MM.1S (cell line): Measurements from ENCODE around the gene DAAM2.

Experiments used
- DNase-seq: peaks from one replicate; pipeline ENCODE4 v3.0.0-alpha.2; 2015
- H2AFZ ChIP-seq: fragments of 300-600 bp; sonication (generic); 2 replicates; pipeline ENCODE4 v1.6.0; 2016; ENCODE audit warnings: antibody characterized with exemption, low read length
- H3F3A ChIP-seq: fragments of 300-600 bp; sonication (generic); 2 replicates; pipeline ENCODE4 v1.6.1; 2016; ENCODE audit warnings: mild to moderate bottlenecking, antibody characterized with exemption, low read length, moderate library complexity, mixed read lengths; ENCODE audit not compliant: insufficient read depth
- H3K27ac ChIP-seq: fragments of 300-600 bp; sonication (generic); 2 replicates; pipeline ENCODE4 v1.5.1; 2016; ENCODE audit warnings: mild to moderate bottlenecking, low read length
- H3K27me3 ChIP-seq: fragments of 300-600 bp; sonication (generic); replicated peaks from 2 replicates; pipeline ENCODE4 v1.6.0; 2016; ENCODE audit warnings: low read length; ENCODE audit not compliant: insufficient read depth
- H3K36me3 ChIP-seq: fragments of 300-600 bp; sonication (generic); replicated peaks from 2 replicates; pipeline ENCODE4 v1.6.1; 2016; ENCODE audit warnings: mild to moderate bottlenecking, low read length, mixed read lengths; ENCODE audit not compliant: insufficient read depth
- H3K4me1 ChIP-seq: fragments of 300-600 bp; sonication (generic); 2 replicates; pipeline ENCODE4 v1.6.1; 2016; ENCODE audit warnings: low read length, mixed read lengths
- H3K4me2 ChIP-seq: fragments of 300-600 bp; sonication (generic); 2 replicates; pipeline ENCODE4 v1.6.0; 2016; ENCODE audit warnings: low read depth, low read length
- H3K4me3 ChIP-seq: fragments of 300-600 bp; sonication (generic); 2 replicates; pipeline ENCODE4 v1.5.1; 2016; ENCODE audit warnings: low read length, mixed read lengths
- H3K79me2 ChIP-seq: fragments of 300-600 bp; sonication (generic); 2 replicates; pipeline ENCODE4 v1.6.1; 2016; ENCODE audit warnings: mixed run types, low read length, mixed read lengths
- H3K9ac ChIP-seq: fragments of 300-600 bp; sonication (generic); 2 replicates; pipeline ENCODE4 v1.6.1; 2016; ENCODE audit warnings: low read length, mixed read lengths
- H3K9me2 ChIP-seq: fragments of 300-600 bp; sonication (generic); replicated peaks from 2 replicates; pipeline ENCODE4 v1.6.1; 2016; ENCODE audit warnings: mild to moderate bottlenecking, low read length, mixed read lengths; ENCODE audit not compliant: insufficient read depth
- H3K9me3 ChIP-seq: fragments of 300-600 bp; sonication (generic); replicated peaks from 2 replicates; pipeline ENCODE4 v1.6.1; 2016; ENCODE audit warnings: mild to moderate bottlenecking, low read length, mixed read lengths; ENCODE audit not compliant: insufficient read depth
- H4K20me1 ChIP-seq: fragments of 300-600 bp; sonication (generic); 2 replicates; pipeline ENCODE4 v1.6.1; 2016; ENCODE audit warnings: mild to moderate bottlenecking, low read length, moderate library complexity, mixed read lengths; ENCODE audit not compliant: insufficient read depth
- EZH2 ChIP-seq: fragments of 300-600 bp; sonication (generic); optimal IDR thresholded peaks from 2 replicates; pipeline ENCODE3; 2017; ENCODE audit warnings: low read depth, mild to moderate bottlenecking, antibody characterized with exemption, low read length, mixed read lengths
- EZH2phosphoT487 ChIP-seq: fragments of 300-600 bp; sonication (generic); IDR thresholded peaks from 2 replicates; pipeline ENCODE4 v1.6.1; 2018; ENCODE audit warnings: antibody characterized with exemption, low read length
- TF ChIP-seq, protein P1 (sequence below): fragments of 300-600 bp; sonication (generic); IDR thresholded peaks from 2 replicates; pipeline ENCODE4 v1.5.1; 2016; ENCODE audit warnings: antibody characterized with exemption, low read length, mixed read lengths

DAAM2 gene

DNA sequence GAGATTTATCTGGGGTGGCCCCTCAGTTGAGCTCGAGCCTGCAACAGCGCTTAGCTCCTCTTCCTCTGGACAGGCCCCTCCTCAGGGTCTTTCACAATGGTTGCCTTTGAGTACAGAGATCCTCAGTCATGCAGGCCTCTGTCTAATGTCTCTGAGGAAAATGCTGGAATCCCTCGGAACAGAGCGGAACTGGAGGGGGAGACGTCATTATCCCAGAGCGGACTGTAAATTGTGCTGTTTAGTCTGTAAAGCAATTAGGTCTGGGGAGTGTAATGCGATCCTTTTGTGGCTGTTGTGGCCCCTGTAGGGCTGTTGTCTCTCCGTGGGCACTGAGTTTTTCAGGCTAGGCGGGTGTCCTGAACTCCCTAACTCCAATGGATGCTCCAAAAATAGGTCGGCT is 15.0 kb upstream of the DAAM2 start:
- H3K36me3 ChIP-seq: no peaks in the 10 kb centered on the region
- no peaks in the 10 kb centered on the region for H3K4me1 ChIP-seq
- H3F3A ChIP-seq: no peaks in the 10 kb centered on the region
- H3K79me2 ChIP-seq: no peaks in the 10 kb centered on the region
- H2AFZ ChIP-seq: no peak overlapping the region
- no peak overlapping the region for H3K4me3 ChIP-seq
- no peaks in the 10 kb centered on the region for H4K20me1 ChIP-seq
- H3K9ac ChIP-seq: no peak overlapping the region
- no peak overlapping the region for H3K27ac ChIP-seq
- no peaks in the 10 kb centered on the region for H3K27me3 ChIP-seq
- no peak for DNase-seq
- no peaks in the 10 kb centered on the region for H3K9me3 ChIP-seq
- TF ChIP-seq, protein P1, sequence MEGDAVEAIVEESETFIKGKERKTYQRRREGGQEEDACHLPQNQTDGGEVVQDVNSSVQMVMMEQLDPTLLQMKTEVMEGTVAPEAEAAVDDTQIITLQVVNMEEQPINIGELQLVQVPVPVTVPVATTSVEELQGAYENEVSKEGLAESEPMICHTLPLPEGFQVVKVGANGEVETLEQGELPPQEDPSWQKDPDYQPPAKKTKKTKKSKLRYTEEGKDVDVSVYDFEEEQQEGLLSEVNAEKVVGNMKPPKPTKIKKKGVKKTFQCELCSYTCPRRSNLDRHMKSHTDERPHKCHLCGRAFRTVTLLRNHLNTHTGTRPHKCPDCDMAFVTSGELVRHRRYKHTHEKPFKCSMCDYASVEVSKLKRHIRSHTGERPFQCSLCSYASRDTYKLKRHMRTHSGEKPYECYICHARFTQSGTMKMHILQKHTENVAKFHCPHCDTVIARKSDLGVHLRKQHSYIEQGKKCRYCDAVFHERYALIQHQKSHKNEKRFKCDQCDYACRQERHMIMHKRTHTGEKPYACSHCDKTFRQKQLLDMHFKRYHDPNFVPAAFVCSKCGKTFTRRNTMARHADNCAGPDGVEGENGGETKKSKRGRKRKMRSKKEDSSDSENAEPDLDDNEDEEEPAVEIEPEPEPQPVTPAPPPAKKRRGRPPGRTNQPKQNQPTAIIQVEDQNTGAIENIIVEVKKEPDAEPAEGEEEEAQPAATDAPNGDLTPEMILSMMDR: no peak
- no peak for TF ChIP-seq EZH2
- no peak for TF ChIP-seq EZH2phosphoT487
- H3K9me2 ChIP-seq: no peaks in the 10 kb centered on the region
- no peak overlapping the region for H3K4me2 ChIP-seq

DNA sequence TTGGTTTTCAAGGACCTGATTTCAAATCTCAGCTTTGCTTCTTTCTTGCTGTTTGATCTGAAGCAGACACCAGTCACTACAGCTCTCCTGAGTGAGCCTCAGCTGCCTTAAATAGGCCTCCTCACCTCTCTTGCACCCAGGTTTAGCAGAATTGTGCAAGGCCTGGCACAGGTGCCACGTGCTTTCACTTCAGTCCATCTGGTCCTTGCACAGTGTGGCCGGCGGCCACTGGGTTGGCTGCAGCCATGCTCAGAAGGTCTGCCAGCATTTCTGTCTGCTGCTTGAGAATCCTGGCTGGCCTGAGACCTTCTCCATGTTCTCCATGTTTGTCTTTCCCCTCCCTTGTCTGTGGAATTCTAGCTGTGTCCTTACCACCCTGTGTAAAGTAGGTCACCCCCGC is 14.5 kb upstream of the DAAM2 start:
- no peak for DNase-seq
- H3K4me2 ChIP-seq: no peak overlapping the region
- H3K27me3 ChIP-seq: no peaks in the 10 kb centered on the region
- no peaks in the 10 kb centered on the region for H3K4me1 ChIP-seq
- no peaks in the 10 kb centered on the region for H3K36me3 ChIP-seq
- no peak overlapping the region for H3K27ac ChIP-seq
- TF ChIP-seq EZH2: no peak
- no peak for TF ChIP-seq EZH2phosphoT487
- TF ChIP-seq, protein P1: no peak
- H3K9me2 ChIP-seq: no peaks in the 10 kb centered on the region
- H3K4me3 ChIP-seq: no peak overlapping the region
- no peak overlapping the region for H2AFZ ChIP-seq
- no peaks in the 10 kb centered on the region for H3K9me3 ChIP-seq
- no peaks in the 10 kb centered on the region for H4K20me1 ChIP-seq
- no peaks in the 10 kb centered on the region for H3K79me2 ChIP-seq
- no peak overlapping the region for H3K9ac ChIP-seq
- H3F3A ChIP-seq: no peaks in the 10 kb centered on the region

DNA sequence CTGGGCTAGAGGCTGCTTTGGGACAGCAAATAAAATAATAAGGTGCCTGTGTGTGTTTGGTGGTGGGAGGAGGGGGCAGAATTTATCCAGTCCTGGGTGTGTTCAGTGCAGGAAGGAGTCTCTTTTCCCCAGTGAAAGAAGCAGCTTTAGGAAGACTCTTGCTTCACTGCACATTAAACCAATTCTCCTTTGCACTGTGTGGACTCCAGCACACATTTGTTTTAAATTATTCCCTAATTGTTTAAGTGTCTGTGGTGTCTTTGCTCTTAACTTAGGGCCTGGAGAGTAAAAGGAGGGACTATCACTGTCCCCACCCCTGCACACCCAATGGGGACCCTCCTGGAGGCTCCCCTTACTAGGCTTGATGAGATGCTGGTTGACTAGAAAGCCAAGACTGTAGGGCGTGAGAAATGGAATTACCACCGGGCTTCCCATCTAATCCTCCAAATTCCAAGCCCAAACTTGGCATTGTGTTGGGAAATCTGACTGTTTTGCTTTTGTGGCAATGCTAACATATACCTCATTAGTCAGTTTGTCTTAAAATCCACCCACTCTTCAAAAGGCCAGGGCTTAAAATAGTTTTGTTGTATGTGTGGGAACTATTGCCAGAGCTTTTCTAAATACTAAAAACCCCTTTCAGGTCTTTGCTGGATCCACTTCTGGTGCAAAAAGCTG is 13.5 kb upstream of the DAAM2 start:
- Histone ChIP-seq H3K4me2 (no peak overlapping the region), H3F3A (no peaks in the 10 kb centered on the region), H3K27me3 (no peaks in the 10 kb centered on the region), H3K4me1 (no peaks in the 10 kb centered on the region), H3K36me3 (no peaks in the 10 kb centered on the region), H3K9me2 (no peaks in the 10 kb centered on the region), H3K4me3 (no peak overlapping the region), H4K20me1 (no peaks in the 10 kb centered on the region), H3K79me2 (no peaks in the 10 kb centered on the region), H3K9me3 (no peaks in the 10 kb centered on the region), H3K9ac (no peak overlapping the region), H3K27ac (no peak overlapping the region), H2AFZ (no peak overlapping the region)
- no peak for DNase-seq
- TF ChIP-seq EZH2: no peak

DNA sequence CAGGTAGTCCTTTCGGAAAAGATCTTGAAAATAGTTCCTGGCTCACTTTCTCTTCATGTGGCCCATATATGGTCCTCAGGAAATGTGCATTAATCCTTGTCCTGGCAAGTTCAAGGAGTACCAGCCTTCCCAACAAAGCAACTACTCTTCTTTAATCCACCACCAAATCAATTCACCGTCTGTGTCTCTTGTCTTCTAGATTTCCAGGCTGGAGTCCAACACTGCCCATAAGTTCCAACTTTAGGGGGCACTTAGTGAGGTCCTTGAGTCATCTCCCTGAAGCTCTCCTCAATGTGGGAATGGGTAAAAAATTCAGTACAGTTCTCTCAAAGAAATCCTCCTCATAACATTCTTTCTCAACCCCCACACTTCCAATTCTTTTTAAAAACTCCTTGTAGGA is 6.9 kb upstream of the DAAM2 start:
- no peak for DNase-seq
- H3K36me3 ChIP-seq: no peaks in the 10 kb centered on the region
- no peaks in the 10 kb centered on the region for H3K79me2 ChIP-seq
- no peaks in the 10 kb centered on the region for H3K4me1 ChIP-seq
- no peaks in the 10 kb centered on the region for H3F3A ChIP-seq
- H4K20me1 ChIP-seq: no peaks in the 10 kb centered on the region
- no peaks in the 10 kb centered on the region for H3K9me3 ChIP-seq
- no peak overlapping the region for H3K9ac ChIP-seq
- H3K4me2 ChIP-seq: no peak overlapping the region
- no peaks in the 10 kb centered on the region for H3K9me2 ChIP-seq
- H2AFZ ChIP-seq: no peak overlapping the region
- H3K4me3 ChIP-seq: no peak overlapping the region
- TF ChIP-seq EZH2phosphoT487 (no peak), EZH2 (no peak)
- TF ChIP-seq, protein P1: no peak
- no peaks in the 10 kb centered on the region for H3K27me3 ChIP-seq
- no peak overlapping the region for H3K27ac ChIP-seq
